Colonic mucosa (tissue), 4 donors: Measurements from ENCODE around the gene TPRN. TPM values are rescaled to one million over a fixed set of nuclear protein-coding genes. Genes with fewer than 3 reads are reported as not detected.

Experiments
- DNase-seq: peaks from one replicate; pipeline ENCODE4 v3.0.0-alpha.2; 2020
- H3K27ac ChIP-seq: fragments of 200-600 bp; one replicate; pipeline ENCODE4 v1.8.0; 2021
- H3K27me3 ChIP-seq: fragments of 200-600 bp; one replicate; pipeline ENCODE4 v1.8.0; 2021
- H3K36me3 ChIP-seq: fragments of 200-600 bp; one replicate; pipeline ENCODE4 v1.8.0; 2021
- H3K4me1 ChIP-seq: fragments of 200-600 bp; one replicate; pipeline ENCODE4 v1.8.0; 2021; ENCODE audit warnings: mild to moderate bottlenecking
- H3K4me3 ChIP-seq: fragments of 200-600 bp; one replicate; pipeline ENCODE4 v1.8.0; 2021
- H3K9ac ChIP-seq, 2 donors: one replicate each; pipeline ENCODE4 v1.7.0; 2013; ENCODE audit warnings: control low read depth in 2 of 2, low read depth in 2 of 2, low read length in 2 of 2
- H3K9me3 ChIP-seq: fragments of 200-600 bp; one replicate; pipeline ENCODE4 v1.8.0; 2021
- intact Hi-C: fragments of 100-400 bp; cut with DNase I; formaldehyde crosslinking; loops from one replicate; pipeline ENCODE4 v1.14.1; 2022
- total RNA-seq, 2 donors: library from RNA; stranded (reverse); fragmentation: NEBNext Ultra II Directional in 1 of 2; extraction: Animal tissue kit (Norgen Biotek cat#: 25700) in 1 of 2; gene quantifications; one replicate each; pipeline ENCODE4 v1.2.1, GENCODE V29; 2021
- TF ChIP-seq, protein P1 (sequence below): fragments of 200-600 bp; IDR thresholded peaks from one replicate; pipeline ENCODE4 v1.8.0; 2022; ENCODE audit warnings: antibody characterized with exemption, mild to moderate bottlenecking
- donor health status: healthy.
- donor health status: DM: no; HTN: no; CAD: no.
- donor health status: DM: no; HTN: no; CAD: no.

Gene TPRN
- total RNA-seq, 2 donors from 2014 or later = 83.1 to 124 TPM

DNA sequence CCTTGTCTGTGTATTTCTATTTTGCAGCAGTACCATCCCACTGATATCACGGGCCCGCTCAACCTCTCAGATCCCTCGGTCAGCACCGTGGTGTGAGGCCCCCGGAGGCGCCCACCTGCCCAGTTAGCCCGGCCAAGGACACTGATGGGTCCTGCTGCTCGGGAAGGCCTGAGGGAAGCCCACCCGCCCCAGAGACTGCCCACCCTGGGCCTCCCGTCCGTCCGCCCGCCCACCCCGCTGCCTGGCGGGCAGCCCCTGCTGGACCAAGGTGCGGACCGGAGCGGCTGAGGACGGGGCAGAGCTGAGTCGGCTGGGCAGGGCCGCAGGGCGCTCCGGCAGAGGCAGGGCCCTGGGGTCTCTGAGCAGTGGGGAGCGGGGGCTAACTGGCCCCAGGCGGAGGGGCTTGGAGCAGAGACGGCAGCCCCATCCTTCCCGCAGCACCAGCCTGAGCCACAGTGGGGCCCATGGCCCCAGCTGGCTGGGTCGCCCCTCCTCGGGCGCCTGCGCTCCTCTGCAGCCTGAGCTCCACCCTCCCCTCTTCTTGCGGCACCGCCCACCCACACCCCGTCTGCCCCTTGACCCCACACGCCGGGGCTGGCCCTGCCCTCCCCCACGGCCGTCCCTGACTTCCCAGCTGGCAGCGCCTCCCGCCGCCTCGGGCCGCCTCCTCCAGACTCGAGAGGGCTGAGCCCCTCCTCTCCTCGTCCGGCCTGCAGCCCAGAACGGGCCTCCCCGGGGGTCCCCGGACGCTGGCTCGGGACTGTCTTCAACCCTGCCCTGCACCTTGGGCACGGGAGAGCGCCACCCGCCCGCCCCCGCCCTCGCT is 32.6 kb downstream of the TPRN start:
- no peak overlapping the region for H3K27ac ChIP-seq
- peak; percentile 84 for DNase-seq
- peak overlapping the region; percentile 40 for H3K4me3 ChIP-seq
- intact Hi-C loops = no loop called here
- TF ChIP-seq, protein P1, sequence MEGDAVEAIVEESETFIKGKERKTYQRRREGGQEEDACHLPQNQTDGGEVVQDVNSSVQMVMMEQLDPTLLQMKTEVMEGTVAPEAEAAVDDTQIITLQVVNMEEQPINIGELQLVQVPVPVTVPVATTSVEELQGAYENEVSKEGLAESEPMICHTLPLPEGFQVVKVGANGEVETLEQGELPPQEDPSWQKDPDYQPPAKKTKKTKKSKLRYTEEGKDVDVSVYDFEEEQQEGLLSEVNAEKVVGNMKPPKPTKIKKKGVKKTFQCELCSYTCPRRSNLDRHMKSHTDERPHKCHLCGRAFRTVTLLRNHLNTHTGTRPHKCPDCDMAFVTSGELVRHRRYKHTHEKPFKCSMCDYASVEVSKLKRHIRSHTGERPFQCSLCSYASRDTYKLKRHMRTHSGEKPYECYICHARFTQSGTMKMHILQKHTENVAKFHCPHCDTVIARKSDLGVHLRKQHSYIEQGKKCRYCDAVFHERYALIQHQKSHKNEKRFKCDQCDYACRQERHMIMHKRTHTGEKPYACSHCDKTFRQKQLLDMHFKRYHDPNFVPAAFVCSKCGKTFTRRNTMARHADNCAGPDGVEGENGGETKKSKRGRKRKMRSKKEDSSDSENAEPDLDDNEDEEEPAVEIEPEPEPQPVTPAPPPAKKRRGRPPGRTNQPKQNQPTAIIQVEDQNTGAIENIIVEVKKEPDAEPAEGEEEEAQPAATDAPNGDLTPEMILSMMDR = no peak
- H3K9ac ChIP-seq = no peak overlapping the region
- H3K27me3 ChIP-seq = peaks cover 68% of the 10 kb centered on the region
- no peaks in the 10 kb centered on the region for H3K9me3 ChIP-seq
- no peaks in the 10 kb centered on the region for H3K36me3 ChIP-seq
- peaks cover 25% of the 10 kb centered on the region for H3K4me1 ChIP-seq

DNA sequence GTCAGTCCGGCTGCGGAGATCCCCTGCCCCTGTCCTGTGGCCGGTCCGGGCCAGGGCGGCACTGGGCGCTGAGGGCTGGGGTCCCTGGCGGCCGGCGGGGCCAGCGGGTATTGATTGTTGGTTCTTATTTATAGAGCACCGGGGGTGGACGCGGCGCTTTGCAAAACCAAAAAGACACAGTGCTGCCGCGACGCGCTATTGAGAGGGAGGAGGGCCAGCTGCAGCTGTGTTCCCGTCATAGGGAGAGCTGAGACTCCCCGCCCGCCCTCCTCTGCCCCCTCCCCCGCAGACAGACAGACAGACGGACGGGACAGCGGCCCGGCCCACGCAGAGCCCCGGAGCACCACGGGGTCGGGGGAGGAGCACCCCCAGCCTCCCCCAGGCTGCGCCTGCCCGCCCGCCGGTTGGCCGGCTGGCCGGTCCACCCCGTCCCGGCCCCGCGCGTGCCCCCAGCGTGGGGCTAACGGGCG is 33.2 kb downstream of the TPRN start:
- no peak overlapping the region for H3K27ac ChIP-seq
- peaks cover 30% of the 10 kb centered on the region for H3K4me1 ChIP-seq
- no peak overlapping the region for H3K9ac ChIP-seq
- DNase-seq = no peak
- H3K4me3 ChIP-seq = peak overlapping the region; percentile 40
- H3K9me3 ChIP-seq = no peaks in the 10 kb centered on the region
- H3K36me3 ChIP-seq = no peaks in the 10 kb centered on the region
- TF ChIP-seq, protein P1 = no peak
- intact Hi-C loops = no loop called here
- H3K27me3 ChIP-seq = peaks cover 74% of the 10 kb centered on the region

DNA sequence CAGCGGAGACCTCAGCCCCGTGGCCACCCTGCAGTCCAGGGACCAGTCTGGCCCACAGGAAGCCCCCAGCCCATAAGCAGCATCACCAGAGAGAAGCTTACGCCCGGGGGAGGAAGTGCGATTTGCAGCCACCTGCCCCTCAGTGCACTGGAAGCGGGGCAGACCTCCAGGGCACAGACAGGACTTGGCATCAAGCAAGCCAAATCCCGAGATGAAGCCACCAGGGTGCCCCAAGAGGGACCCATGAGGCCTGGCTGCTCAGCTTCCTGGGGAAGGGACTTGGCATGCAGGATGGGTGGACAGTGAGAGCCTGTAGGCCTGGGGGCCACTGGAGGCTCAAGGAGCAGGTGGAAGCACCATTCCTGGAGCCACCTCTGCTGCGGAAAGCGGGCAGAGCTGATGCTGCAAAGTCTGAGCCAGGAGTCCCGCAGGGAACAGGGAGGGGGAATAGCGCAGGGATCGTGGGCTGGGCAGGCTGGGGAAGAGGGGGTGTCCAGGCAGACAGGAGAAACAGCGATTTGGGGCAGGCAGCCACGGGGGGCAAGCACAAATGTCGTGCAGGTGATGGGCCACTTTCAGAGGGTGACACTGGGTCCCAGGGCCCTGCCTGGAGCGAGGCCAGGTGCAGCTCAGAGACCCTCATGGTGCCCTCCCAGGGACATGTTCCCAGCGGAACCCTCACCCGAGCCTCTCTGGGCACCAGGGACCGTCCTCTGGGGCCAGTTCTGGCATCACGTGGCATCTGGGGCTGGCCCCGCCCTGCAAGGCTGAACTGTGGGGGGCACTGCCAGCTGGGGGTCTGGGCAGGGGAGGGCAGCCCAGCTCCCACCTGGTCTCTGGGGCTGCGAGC is 33.9 kb downstream of the TPRN start:
- intact Hi-C loops = no loop called here
- Histone ChIP-seq H3K9ac (no peak overlapping the region), H3K9me3 (no peaks in the 10 kb centered on the region), H3K27me3 (peaks cover 81% of the 10 kb centered on the region), H3K36me3 (no peaks in the 10 kb centered on the region), H3K27ac (no peak overlapping the region), H3K4me1 (peaks cover 34% of the 10 kb centered on the region), H3K4me3 (no peak overlapping the region)
- DNase-seq = no peak
- TF ChIP-seq, protein P1 = no peak

DNA sequence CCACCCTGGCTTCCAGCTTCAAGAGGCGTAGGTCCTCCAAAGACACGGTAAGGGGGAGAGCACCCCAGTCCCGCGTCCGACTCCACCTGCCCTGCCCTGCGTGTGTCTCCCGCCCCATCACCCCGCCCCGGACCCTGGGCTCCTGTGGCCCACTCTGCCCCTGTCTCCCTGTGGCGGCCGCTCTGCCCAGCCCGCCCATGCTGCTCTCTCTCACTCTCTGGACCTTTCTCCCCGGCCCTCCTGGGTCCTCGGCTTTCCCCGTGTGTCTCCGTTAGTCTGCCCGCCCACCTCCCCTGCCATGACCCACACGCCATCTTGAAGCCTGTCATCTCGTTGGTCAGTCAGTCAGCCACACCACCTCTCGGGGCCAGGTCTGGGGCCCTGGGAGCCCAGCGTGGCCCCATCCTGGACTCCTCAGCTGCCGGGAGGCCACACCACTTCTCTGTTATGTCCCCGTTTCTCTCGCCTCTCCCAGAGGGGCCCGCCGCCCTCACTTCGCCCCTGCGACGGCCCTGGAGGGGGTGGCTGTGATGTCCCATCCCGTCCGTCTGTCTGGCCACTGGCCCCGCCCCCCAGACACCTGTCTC is 35.2 kb downstream of the TPRN start:
- peaks cover 34% of the 10 kb centered on the region for H3K4me1 ChIP-seq
- H3K27me3 ChIP-seq = peaks cover 89% of the 10 kb centered on the region
- TF ChIP-seq, protein P1 = no peak
- no peak overlapping the region for H3K9ac ChIP-seq
- no peak overlapping the region for H3K27ac ChIP-seq
- DNase-seq = no peak
- no peaks in the 10 kb centered on the region for H3K36me3 ChIP-seq
- H3K9me3 ChIP-seq = no peaks in the 10 kb centered on the region
- H3K4me3 ChIP-seq = no peak overlapping the region
- intact Hi-C loops = no loop called here
